Stomach (tissue), 4 donors: Measurements from ENCODE around the gene MRAS.

ENCODE experiments used
- POLR2A ChIP-seq, 4 donors: fragments of 450-650 bp; IDR thresholded peaks; one replicate each; pipeline ENCODE4 v1.6.1; 2016; ENCODE audit warnings: antibody characterized with exemption in 4 of 4, control low read depth in 2 of 4, mild to moderate bottlenecking in 1 of 4, moderate library complexity in 1 of 4
- TF ChIP-seq, protein P1 (sequence below), 7 experiments: fragments of 450-650 bp in 4 of 7; fragments of 200-600 bp in 3 of 7; sonication (generic) in 3 of 7; IDR thresholded peaks; one replicate each; pipeline ENCODE4 v1.5.1; 2016 to 2019; ENCODE audit warnings: antibody characterized with exemption in 7 of 7, control low read depth in 2 of 7, mild to moderate bottlenecking in 1 of 7

DNA sequence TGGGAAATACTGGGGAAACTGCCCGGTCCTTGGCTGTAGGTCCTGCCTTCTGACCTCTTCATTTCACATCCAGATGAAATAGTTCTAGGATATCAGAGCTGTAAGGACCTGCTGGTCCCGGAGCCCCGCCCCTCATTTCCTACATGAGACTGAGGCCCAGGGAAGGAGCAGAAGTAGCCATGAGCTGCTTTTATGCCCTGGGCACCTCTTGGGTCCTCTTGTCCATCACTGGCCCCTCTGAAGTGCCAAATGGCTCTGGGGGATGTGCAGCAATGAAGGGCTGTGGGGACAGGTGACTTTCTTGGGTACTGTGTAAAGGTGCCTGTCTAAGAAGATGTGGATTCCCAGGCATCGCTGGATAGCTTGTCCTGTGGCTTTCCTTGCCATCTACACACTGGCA lies 45.8 kb downstream of the MRAS start:
- TF ChIP-seq, protein P1, sequence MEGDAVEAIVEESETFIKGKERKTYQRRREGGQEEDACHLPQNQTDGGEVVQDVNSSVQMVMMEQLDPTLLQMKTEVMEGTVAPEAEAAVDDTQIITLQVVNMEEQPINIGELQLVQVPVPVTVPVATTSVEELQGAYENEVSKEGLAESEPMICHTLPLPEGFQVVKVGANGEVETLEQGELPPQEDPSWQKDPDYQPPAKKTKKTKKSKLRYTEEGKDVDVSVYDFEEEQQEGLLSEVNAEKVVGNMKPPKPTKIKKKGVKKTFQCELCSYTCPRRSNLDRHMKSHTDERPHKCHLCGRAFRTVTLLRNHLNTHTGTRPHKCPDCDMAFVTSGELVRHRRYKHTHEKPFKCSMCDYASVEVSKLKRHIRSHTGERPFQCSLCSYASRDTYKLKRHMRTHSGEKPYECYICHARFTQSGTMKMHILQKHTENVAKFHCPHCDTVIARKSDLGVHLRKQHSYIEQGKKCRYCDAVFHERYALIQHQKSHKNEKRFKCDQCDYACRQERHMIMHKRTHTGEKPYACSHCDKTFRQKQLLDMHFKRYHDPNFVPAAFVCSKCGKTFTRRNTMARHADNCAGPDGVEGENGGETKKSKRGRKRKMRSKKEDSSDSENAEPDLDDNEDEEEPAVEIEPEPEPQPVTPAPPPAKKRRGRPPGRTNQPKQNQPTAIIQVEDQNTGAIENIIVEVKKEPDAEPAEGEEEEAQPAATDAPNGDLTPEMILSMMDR (IDR thresholded peaks at IDR 0.05) = no peak
- no peak for TF ChIP-seq POLR2A (IDR thresholded peaks at IDR 0.05)
